ENCODE measurements around the gene TM9SF1.

TM9SF1 gene

DNA sequence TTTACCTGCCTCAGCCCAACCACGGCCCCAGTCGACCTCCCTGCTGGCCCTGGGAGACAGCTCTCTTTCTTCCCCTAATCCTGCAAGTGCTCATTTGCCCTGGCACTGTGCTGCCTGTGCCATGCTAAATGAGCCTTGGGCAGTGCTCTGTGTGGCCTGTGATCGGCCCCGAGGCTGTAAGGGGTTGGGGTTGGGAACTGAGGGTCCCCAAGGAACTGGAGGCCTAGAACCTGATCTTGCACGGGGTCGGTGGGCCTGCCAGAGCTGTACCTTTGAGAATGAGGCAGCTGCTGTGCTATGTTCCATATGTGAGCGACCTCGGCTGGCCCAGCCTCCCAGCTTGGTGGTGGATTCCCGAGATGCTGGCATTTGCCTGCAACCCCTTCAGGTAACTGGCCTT lies 45.2 kb downstream of the TM9SF1 start:
- H3K4me3 ChIP-seq (ENCODE audit: low read length) = no peak overlapping the region
- H2BK15ac ChIP-seq (replicated peaks; ENCODE audit: low read depth) = no peak overlapping the region
- no CpG with 5 or more reads among the region's 9 CpGs for WGBS (ENCODE audit: extremely low coverage, insufficient coverage, low lambda C conversion rate)
- H3K4ac ChIP-seq (ENCODE audit: low read depth, low read length) = no peak overlapping the region
- no peak overlapping the region for H3K23ac ChIP-seq (ENCODE audit: low read length)
- H3K79me2 ChIP-seq (ENCODE audit: control insufficient read depth, insufficient read depth, low read length) = peaks cover 16% of the 10 kb centered on the region
- peaks cover 8% of the 10 kb centered on the region for H3K4me1 ChIP-seq (ENCODE audit: control insufficient read depth, low read depth, low read length)
- H3K36me3 ChIP-seq (ENCODE audit: control insufficient read depth, insufficient read depth, low read length) = peaks cover 12% of the 10 kb centered on the region
- DNase-seq = no peak
- no peak overlapping the region for H3K4me2 ChIP-seq (ENCODE audit: low read length)
- H3K79me1 ChIP-seq (ENCODE audit: low read length) = peaks cover 20% of the 10 kb centered on the region
- H3K27ac ChIP-seq (ENCODE audit: low read depth, low read length) = no peak overlapping the region
- no peak overlapping the region for H4K8ac ChIP-seq (ENCODE audit: low read depth, low read length)
- no peak overlapping the region for H2BK120ac ChIP-seq (ENCODE audit: low read depth, low read length)
- H2AK5ac ChIP-seq (ENCODE audit: low read length) = no peak overlapping the region
- H3K56ac ChIP-seq (ENCODE audit: low read length) = no peak overlapping the region
- H3K9ac ChIP-seq (ENCODE audit: low read length) = no peak overlapping the region
- no peak overlapping the region for H3K18ac ChIP-seq (ENCODE audit: low read length)
- no peak overlapping the region for H2BK5ac ChIP-seq (ENCODE audit: low read length)
- no peaks in the 10 kb centered on the region for H3K27me3 ChIP-seq (ENCODE audit: insufficient read depth, low read length, poor library complexity)
- H4K5ac ChIP-seq (ENCODE audit: low read length) = no peak overlapping the region

- DNase-seq = no peak
- no peak overlapping the region for H4K5ac ChIP-seq (ENCODE audit: low read length)
- H3K79me1 ChIP-seq (ENCODE audit: low read length) = peaks cover 20% of the 10 kb centered on the region
- no peak overlapping the region for H2BK5ac ChIP-seq (ENCODE audit: low read length)
- H3K4ac ChIP-seq (ENCODE audit: low read depth, low read length) = no peak overlapping the region
- H3K36me3 ChIP-seq (ENCODE audit: control insufficient read depth, insufficient read depth, low read length) = peaks cover 12% of the 10 kb centered on the region
- no peak overlapping the region for H2BK120ac ChIP-seq (ENCODE audit: low read depth, low read length)
- H4K8ac ChIP-seq (ENCODE audit: low read depth, low read length) = no peak overlapping the region
- no peak overlapping the region for H2AK5ac ChIP-seq (ENCODE audit: low read length)
- H3K79me2 ChIP-seq (ENCODE audit: control insufficient read depth, insufficient read depth, low read length) = peaks cover 16% of the 10 kb centered on the region
- no peak overlapping the region for H3K56ac ChIP-seq (ENCODE audit: low read length)
- H2BK15ac ChIP-seq (replicated peaks; ENCODE audit: low read depth) = no peak overlapping the region
- H3K4me1 ChIP-seq (ENCODE audit: control insufficient read depth, low read depth, low read length) = peaks cover 8% of the 10 kb centered on the region
- H3K27ac ChIP-seq (ENCODE audit: low read depth, low read length) = no peak overlapping the region
- no peak overlapping the region for H3K9ac ChIP-seq (ENCODE audit: low read length)
- no peaks in the 10 kb centered on the region for H3K27me3 ChIP-seq (ENCODE audit: insufficient read depth, low read length, poor library complexity)
- WGBS (ENCODE audit: extremely low coverage, insufficient coverage, low lambda C conversion rate) = no CpG with 5 or more reads among the region's 3 CpGs
- no peak overlapping the region for H3K4me3 ChIP-seq (ENCODE audit: low read length)
- H3K18ac ChIP-seq (ENCODE audit: low read length) = no peak overlapping the region
- H3K4me2 ChIP-seq (ENCODE audit: low read length) = no peak overlapping the region
- H3K23ac ChIP-seq (ENCODE audit: low read length) = no peak overlapping the region
Observed at GRCh38 chr14:24149302-24149969, 45.8 kb downstream of the TM9SF1 start.

GRCh38 chr14:24147761-24148428 lies 47.3 kb downstream of the TM9SF1 start:
- Histone ChIP-seq H4K8ac (ENCODE audit: low read depth, low read length) (no peak overlapping the region), H3K56ac (ENCODE audit: low read length) (peak overlapping the region; percentile 92), H2BK120ac (ENCODE audit: low read depth, low read length) (no peak overlapping the region), H2AK5ac (ENCODE audit: low read length) (peak overlapping the region; percentile 38), H3K4ac (ENCODE audit: low read depth, low read length) (no peak overlapping the region), H3K4me1 (ENCODE audit: control insufficient read depth, low read depth, low read length) (peaks cover 8% of the 10 kb centered on the region), H3K4me2 (ENCODE audit: low read length) (peak overlapping the region; percentile 98), H2BK15ac (replicated peaks; ENCODE audit: low read depth) (no peak overlapping the region), H3K18ac (ENCODE audit: low read length) (peak overlapping the region; percentile 43), H3K9ac (ENCODE audit: low read length) (peak overlapping the region; percentile 98), H3K27me3 (ENCODE audit: insufficient read depth, low read length, poor library complexity) (no peaks in the 10 kb centered on the region), H3K23ac (ENCODE audit: low read length) (peak overlapping the region; percentile 66), H3K79me1 (ENCODE audit: low read length) (peaks cover 20% of the 10 kb centered on the region), H3K79me2 (ENCODE audit: control insufficient read depth, insufficient read depth, low read length) (peaks cover 16% of the 10 kb centered on the region), H3K27ac (ENCODE audit: low read depth, low read length) (peak overlapping the region; percentile 46), H3K36me3 (ENCODE audit: control insufficient read depth, insufficient read depth, low read length) (peaks cover 12% of the 10 kb centered on the region), H2BK5ac (ENCODE audit: low read length) (no peak overlapping the region), H3K4me3 (ENCODE audit: low read length) (peak overlapping the region; percentile 78), H4K5ac (ENCODE audit: low read length) (no peak overlapping the region)
- peak; percentile 29 for DNase-seq
- WGBS (ENCODE audit: extremely low coverage, insufficient coverage, low lambda C conversion rate) = no CpG with 5 or more reads among the region's 29 CpGs

DNA sequence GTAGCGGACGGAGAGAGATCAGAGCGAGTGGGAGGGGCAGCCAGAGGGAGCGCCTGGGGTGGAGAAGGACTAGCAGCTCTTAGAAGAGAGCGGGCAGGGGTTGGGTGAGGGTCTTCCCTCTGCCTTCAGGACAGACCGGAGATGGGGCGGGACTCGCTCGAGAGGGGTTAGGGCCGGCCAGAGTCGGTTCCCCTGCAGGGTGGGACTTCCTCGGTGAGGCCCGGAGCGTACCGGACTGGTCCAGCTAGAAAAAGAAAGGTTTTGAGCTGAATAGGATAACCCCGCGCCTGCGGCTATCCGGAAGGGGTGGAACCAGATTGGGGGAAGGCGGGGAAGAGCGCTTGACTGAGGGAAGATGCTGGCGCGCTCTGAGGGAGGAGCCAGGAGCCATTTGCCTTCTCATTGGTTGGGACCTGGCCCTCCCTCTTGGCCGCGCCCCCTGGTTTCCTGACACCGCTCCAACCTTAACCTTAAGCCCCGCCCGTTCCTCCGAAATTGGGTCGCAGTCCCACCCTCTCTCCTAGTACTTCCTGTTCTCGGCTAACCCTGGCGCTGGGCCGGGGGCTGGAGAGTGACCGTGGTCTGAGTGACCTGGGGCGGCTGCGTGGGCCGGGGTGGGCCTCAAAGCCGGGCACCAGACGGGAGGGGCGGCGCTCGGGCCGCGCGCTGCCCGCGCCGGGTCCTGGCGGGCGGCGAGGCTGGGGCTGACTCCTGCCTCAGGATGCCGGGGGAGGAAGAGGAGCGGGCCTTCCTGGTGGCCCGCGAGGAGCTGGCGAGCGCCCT lies 48.1 kb downstream of the TM9SF1 start, which contains the start of gene RNF31:
TSS of gene RNF31 (plus strand) at position 521 of the 783 bp plus-strand sequence. CDS start at position 722, 201 bp downstream.
- Histone ChIP-seq H3K27ac (ENCODE audit: low read depth, low read length) (peak within 1 kb of the TSS; percentile 82), H3K27me3 (ENCODE audit: insufficient read depth, low read length, poor library complexity) (no peaks in the 10 kb centered on the region), H3K23ac (ENCODE audit: low read length) (peak within 1 kb of the TSS; percentile 66), H3K79me1 (ENCODE audit: low read length) (peaks cover 20% of the 10 kb centered on the region), H2AK5ac (ENCODE audit: low read length) (peak within 1 kb of the TSS; percentile 38), H3K4me2 (ENCODE audit: low read length) (peak within 1 kb of the TSS; percentile 98), H2BK120ac (ENCODE audit: low read depth, low read length) (no peak within 1 kb of the TSS), H2BK15ac (replicated peaks; ENCODE audit: low read depth) (no peak within 1 kb of the TSS), H4K8ac (ENCODE audit: low read depth, low read length) (no peak within 1 kb of the TSS), H3K4ac (ENCODE audit: low read depth, low read length) (no peak within 1 kb of the TSS), H3K9ac (ENCODE audit: low read length) (peak within 1 kb of the TSS; percentile 98), H4K5ac (ENCODE audit: low read length) (no peak within 1 kb of the TSS), H3K36me3 (ENCODE audit: control insufficient read depth, insufficient read depth, low read length) (peaks cover 12% of the 10 kb centered on the region), H3K4me3 (ENCODE audit: low read length) (peak within 1 kb of the TSS; percentile 96), H3K18ac (ENCODE audit: low read length) (peak within 1 kb of the TSS; percentile 43), H3K56ac (ENCODE audit: low read length) (peak within 1 kb of the TSS; percentile 98), H2BK5ac (ENCODE audit: low read length) (peak within 1 kb of the TSS; percentile 80), H3K4me1 (ENCODE audit: control insufficient read depth, low read depth, low read length) (peaks cover 8% of the 10 kb centered on the region), H3K79me2 (ENCODE audit: control insufficient read depth, insufficient read depth, low read length) (peaks cover 16% of the 10 kb centered on the region)
- WGBS (ENCODE audit: extremely low coverage, insufficient coverage, low lambda C conversion rate) = no CpG with 5 or more reads among the region's 57 CpGs
- DNase-seq = peak; percentile 99

DNA sequence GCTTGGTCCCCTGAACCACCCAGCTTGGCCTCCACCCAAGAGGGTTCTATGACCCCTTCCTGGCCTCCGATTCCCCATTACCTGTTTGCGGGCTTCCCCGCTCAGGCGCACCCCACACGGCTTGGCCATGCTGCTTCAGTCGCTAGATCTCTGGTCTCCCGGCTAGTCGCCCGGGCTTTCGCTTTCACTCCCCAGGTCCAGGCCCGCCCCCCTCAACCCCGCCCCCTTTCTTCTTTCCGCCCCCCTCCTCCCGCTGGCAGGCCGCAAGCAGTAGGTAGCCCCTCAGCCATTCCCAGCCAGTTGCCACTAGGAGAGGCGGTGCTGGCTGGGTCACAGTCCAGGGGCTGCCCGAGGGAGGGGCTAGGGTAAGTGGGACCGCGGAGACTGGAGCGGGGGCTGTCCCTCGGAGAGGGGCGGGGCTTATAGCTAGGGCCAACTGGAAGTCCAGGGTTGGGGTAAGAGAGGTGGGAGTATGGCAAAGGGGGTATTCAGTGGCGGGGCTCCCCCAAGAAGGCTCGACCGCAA lies 48.7 kb downstream of the TM9SF1 start, which contains the start of gene PSME2:
TSS of gene PSME2 (minus strand) at position 158 of the 525 bp plus-strand sequence. CDS start at position 129, 29 bp downstream.
- peak; percentile 99 for DNase-seq
- Histone ChIP-seq H3K36me3 (ENCODE audit: control insufficient read depth, insufficient read depth, low read length) (peaks cover 8% of the 10 kb centered on the region), H2AK5ac (ENCODE audit: low read length) (no peak within 1 kb of the TSS), H3K18ac (ENCODE audit: low read length) (peak within 1 kb of the TSS; percentile 43), H3K4me1 (ENCODE audit: control insufficient read depth, low read depth, low read length) (peaks cover 8% of the 10 kb centered on the region), H4K8ac (ENCODE audit: low read depth, low read length) (no peak within 1 kb of the TSS), H3K9ac (ENCODE audit: low read length) (peak within 1 kb of the TSS; percentile 98), H3K23ac (ENCODE audit: low read length) (no peak within 1 kb of the TSS), H3K4me2 (ENCODE audit: low read length) (peak within 1 kb of the TSS; percentile 98), H2BK5ac (ENCODE audit: low read length) (peak within 1 kb of the TSS; percentile 80), H3K4me3 (ENCODE audit: low read length) (peak within 1 kb of the TSS; percentile 96), H3K79me2 (ENCODE audit: control insufficient read depth, insufficient read depth, low read length) (peaks cover 16% of the 10 kb centered on the region), H2BK15ac (replicated peaks; ENCODE audit: low read depth) (no peak within 1 kb of the TSS), H3K27ac (ENCODE audit: low read depth, low read length) (peak within 1 kb of the TSS; percentile 82), H2BK120ac (ENCODE audit: low read depth, low read length) (no peak within 1 kb of the TSS), H3K56ac (ENCODE audit: low read length) (peak within 1 kb of the TSS; percentile 98), H3K27me3 (ENCODE audit: insufficient read depth, low read length, poor library complexity) (no peaks in the 10 kb centered on the region), H3K79me1 (ENCODE audit: low read length) (peaks cover 20% of the 10 kb centered on the region), H3K4ac (ENCODE audit: low read depth, low read length) (no peak within 1 kb of the TSS), H4K5ac (ENCODE audit: low read length) (no peak within 1 kb of the TSS)
- WGBS (ENCODE audit: extremely low coverage, insufficient coverage, low lambda C conversion rate) = no CpG with 5 or more reads among the region's 25 CpGs
